Peyer's patch (tissue), 4 donors: ENCODE data around the gene NFIB. TPM values are rescaled to one million over a fixed set of nuclear protein-coding genes. Genes with fewer than 3 reads are reported as not detected.
A peak's percentile ranks its signal among the peaks of the same experiment; 100 is the strongest.

ENCODE experiments used
- DNase-seq, 3 donors: peaks; one replicate each; pipeline ENCODE4 v3.0.0-alpha.2; 2017 to 2019
- H3K27ac ChIP-seq, 4 donors: fragments of 200-600 bp; sonication (generic); one replicate each; pipeline ENCODE4 v1.5.1; 2016 to 2019
- H3K27me3 ChIP-seq, 2 donors: fragments of 200-600 bp; sonication (generic); one replicate each; pipeline ENCODE4 v1.5.1; 2019
- H3K36me3 ChIP-seq, 3 donors: fragments of 200-600 bp; sonication (generic); one replicate each; pipeline ENCODE4 v1.5.1; 2016 to 2019
- H3K4me1 ChIP-seq, 4 donors: fragments of 200-600 bp; sonication (generic); one replicate each; pipeline ENCODE4 v1.5.1; 2016 to 2019
- H3K4me3 ChIP-seq, 4 donors: fragments of 200-600 bp; sonication (generic); 1 replicate in 3 of 4; 2 replicates in 1 of 4; pipeline ENCODE4 v1.5.1; 2016 to 2019; ENCODE audit warnings: mild to moderate bottlenecking in 1 of 4
- H3K9me3 ChIP-seq, 4 donors: fragments of 200-600 bp; sonication (generic); one replicate each; pipeline ENCODE4 v1.5.1; 2016 to 2019; ENCODE audit warnings: mild to moderate bottlenecking in 1 of 4
- CTCF ChIP-seq, 6 experiments: fragments of 450-650 bp in 4 of 6; fragments of 200-600 bp in 2 of 6; sonication (generic) in 1 of 6; IDR thresholded peaks; one replicate each; pipeline ENCODE4 v1.5.1; 2017 to 2019; ENCODE audit warnings: antibody characterized with exemption in 6 of 6, mild to moderate bottlenecking in 3 of 6, moderate library complexity in 1 of 6
- POLR2A ChIP-seq, 2 donors: fragments of 450-650 bp; IDR thresholded peaks; one replicate each; pipeline ENCODE4 v1.5.1; 2017; ENCODE audit warnings: antibody characterized with exemption in 2 of 2, mild to moderate bottlenecking in 2 of 2, moderate library complexity in 2 of 2
- total RNA-seq, 4 donors: library from RNA; depleted of rRNA; stranded (reverse); fragments of >200 nt; gene quantifications; one replicate each; pipeline ENCODE4 v1.1.0, GENCODE V29; 2016

The NFIB gene
- total RNA-seq, 4 donors from 2014 or later: 89.7 to 229 (median 159) TPM

GRCh38 chr9:14346811-14347405 lies 33.0 kb upstream of the NFIB start:
- H3K27ac ChIP-seq: peak overlapping the region in 3 of 4 donors; percentile 6 to 60 (median 29)
- TF ChIP-seq CTCF (IDR thresholded peaks at IDR 0.05): no peak
- no peak for TF ChIP-seq POLR2A (IDR thresholded peaks at IDR 0.05)
- H3K4me3 ChIP-seq: peak overlapping the region in 3 of 4 donors; percentile 24 to 43 (median 41)
- no peak for DNase-seq
- peaks cover 0 to 44% (median 0%) of the 10 kb centered on the region in 4 donors for H3K4me1 ChIP-seq
- no peaks in the 10 kb centered on the region for H3K36me3 ChIP-seq
- no peaks in the 10 kb centered on the region for H3K9me3 ChIP-seq
- H3K27me3 ChIP-seq: peaks cover 0 to 44% of the 10 kb centered on the region in 2 donors

- no peak for TF ChIP-seq CTCF (IDR thresholded peaks at IDR 0.05)
- TF ChIP-seq POLR2A (IDR thresholded peaks at IDR 0.05): no peak
- Histone ChIP-seq H3K4me3 (peak overlapping the region in 2 of 4 donors; percentile 41 to 43), H3K9me3 (no peaks in the 10 kb centered on the region), H3K36me3 (no peaks in the 10 kb centered on the region), H3K4me1 (peaks cover 0 to 44% (median 0%) of the 10 kb centered on the region in 4 donors), H3K27me3 (peaks cover 0 to 44% of the 10 kb centered on the region in 2 donors), H3K27ac (no peak overlapping the region)
- DNase-seq: peak in 1 of 3 donors; percentile 55
Measured at GRCh38 chr9:14346231-14346791, 32.4 kb upstream of the NFIB start.

GRCh38 chr9:14345354-14346230 lies 31.7 kb upstream of the NFIB start:
- Histone ChIP-seq H3K36me3 (no peaks in the 10 kb centered on the region), H3K4me1 (peaks cover 0 to 44% (median 0%) of the 10 kb centered on the region in 4 donors), H3K9me3 (no peaks in the 10 kb centered on the region), H3K27ac (no peak overlapping the region), H3K4me3 (peak overlapping the region in 2 of 4 donors; percentile 41 to 43), H3K27me3 (peaks cover 0 to 44% of the 10 kb centered on the region in 2 donors)
- TF ChIP-seq CTCF (IDR thresholded peaks at IDR 0.05): no peak
- no peak for TF ChIP-seq POLR2A (IDR thresholded peaks at IDR 0.05)
- no peak for DNase-seq

GRCh38 chr9:14344941-14345353 lies 31.0 kb upstream of the NFIB start:
- H3K4me1 ChIP-seq: peaks cover 0 to 44% (median 0%) of the 10 kb centered on the region in 4 donors
- no peak for TF ChIP-seq POLR2A (IDR thresholded peaks at IDR 0.05)
- no peak for TF ChIP-seq CTCF (IDR thresholded peaks at IDR 0.05)
- no peak overlapping the region for H3K27ac ChIP-seq
- no peak for DNase-seq
- no peak overlapping the region for H3K4me3 ChIP-seq
- H3K36me3 ChIP-seq: no peaks in the 10 kb centered on the region
- peaks cover 0 to 39% of the 10 kb centered on the region in 2 donors for H3K27me3 ChIP-seq
- no peaks in the 10 kb centered on the region for H3K9me3 ChIP-seq

GRCh38 chr9:14344053-14344524 lies 30.1 kb upstream of the NFIB start:
- no peak for TF ChIP-seq CTCF (IDR thresholded peaks at IDR 0.05)
- TF ChIP-seq POLR2A (IDR thresholded peaks at IDR 0.05): no peak
- peaks cover 0 to 31% of the 10 kb centered on the region in 2 donors for H3K27me3 ChIP-seq
- peaks cover 0 to 35% (median 0%) of the 10 kb centered on the region in 4 donors for H3K4me1 ChIP-seq
- DNase-seq: no peak
- H3K36me3 ChIP-seq: no peaks in the 10 kb centered on the region
- H3K27ac ChIP-seq: peak overlapping the region in 1 of 4 donors; percentile 3
- peak overlapping the region in 2 of 4 donors; percentile 4 to 15 for H3K4me3 ChIP-seq
- H3K9me3 ChIP-seq: no peaks in the 10 kb centered on the region
